ENCODE data around the gene RNF208. TPM values are rescaled to one million over a fixed set of nuclear protein-coding genes. Genes with fewer than 3 reads are reported as not detected.

Gene RNF208
- polyA plus RNA-seq, 1 donor (not counting 4 experiments of a cell fraction or from before 2014, with no cell fraction given) = not detected

- Histone ChIP-seq H3K27ac (ENCODE audit: control insufficient read depth, insufficient read depth, low read length) (no peak overlapping the region), H3K79me2 (ENCODE audit: control insufficient read depth, insufficient read depth, low read length) (peaks cover 11% of the 10 kb centered on the region), H3K4me3 (ENCODE audit: control insufficient read depth in 2 of 3, extremely low read depth in 1 of 3, insufficient read depth in 2 of 3, low read depth in 1 of 3, low read length in 3 of 3) (no peak overlapping the region), H3K9me1 (ENCODE audit: control insufficient read depth, extremely low read depth, insufficient read depth, low read length) (peaks cover 3% of the 10 kb centered on the region), H3K9ac (ENCODE audit: control insufficient read depth, extremely low read depth, insufficient read depth, low read length) (no peak overlapping the region), H2AFZ (ENCODE audit: control insufficient read depth, low read length) (no peak overlapping the region), H3K9me3 (ENCODE audit: control insufficient read depth, low read depth, low read length) (no peaks in the 10 kb centered on the region), H3K36me3 (ENCODE audit: control insufficient read depth in 2 of 2, extremely low read depth in 1 of 2, insufficient read depth in 2 of 2, low read length in 2 of 2) (peaks cover 3 to 12% of the 10 kb centered on the region in 2 experiments), H4K20me1 (ENCODE audit: control insufficient read depth, extremely low read depth, insufficient read depth, low read length) (peaks cover 15% of the 10 kb centered on the region), H3K27me3 (ENCODE audit: control insufficient read depth, extremely low read depth, insufficient read depth, low read length) (no peaks in the 10 kb centered on the region), H3K4me1 (ENCODE audit: control insufficient read depth, extremely low read depth, insufficient read depth, low read length) (peaks cover 25% of the 10 kb centered on the region), H3K4me2 (ENCODE audit: control insufficient read depth, extremely low read depth, insufficient read depth, low read depth, low read length) (no peak overlapping the region)
- TF ChIP-seq EZH2 (IDR thresholded peaks at IDR 0.05; ENCODE audit: low read length) (no peak), CTCF (optimal IDR thresholded peaks at IDR 0.05 in 1 of 3, IDR thresholded peaks at IDR 0.05 in 1 of 3, conservative IDR thresholded peaks at IDR 0.05 in 1 of 3; ENCODE audit: extremely low read depth in 1 of 3, insufficient read depth in 2 of 3, low read length in 3 of 3) (no peak)
- dilution Hi-C loops (cut with MboI; ENCODE audit: extremely low pct_ligation_motif_present, low sequenced_read_pairs) = no loop called here
- FAIRE-seq = no peak
- DNase-seq (ENCODE audit: low read depth, low spot score) = no peak
These were observed 25.8 kb upstream of the RNF208 start for GRCh38 chr9:137247916-137248175.

DNA sequence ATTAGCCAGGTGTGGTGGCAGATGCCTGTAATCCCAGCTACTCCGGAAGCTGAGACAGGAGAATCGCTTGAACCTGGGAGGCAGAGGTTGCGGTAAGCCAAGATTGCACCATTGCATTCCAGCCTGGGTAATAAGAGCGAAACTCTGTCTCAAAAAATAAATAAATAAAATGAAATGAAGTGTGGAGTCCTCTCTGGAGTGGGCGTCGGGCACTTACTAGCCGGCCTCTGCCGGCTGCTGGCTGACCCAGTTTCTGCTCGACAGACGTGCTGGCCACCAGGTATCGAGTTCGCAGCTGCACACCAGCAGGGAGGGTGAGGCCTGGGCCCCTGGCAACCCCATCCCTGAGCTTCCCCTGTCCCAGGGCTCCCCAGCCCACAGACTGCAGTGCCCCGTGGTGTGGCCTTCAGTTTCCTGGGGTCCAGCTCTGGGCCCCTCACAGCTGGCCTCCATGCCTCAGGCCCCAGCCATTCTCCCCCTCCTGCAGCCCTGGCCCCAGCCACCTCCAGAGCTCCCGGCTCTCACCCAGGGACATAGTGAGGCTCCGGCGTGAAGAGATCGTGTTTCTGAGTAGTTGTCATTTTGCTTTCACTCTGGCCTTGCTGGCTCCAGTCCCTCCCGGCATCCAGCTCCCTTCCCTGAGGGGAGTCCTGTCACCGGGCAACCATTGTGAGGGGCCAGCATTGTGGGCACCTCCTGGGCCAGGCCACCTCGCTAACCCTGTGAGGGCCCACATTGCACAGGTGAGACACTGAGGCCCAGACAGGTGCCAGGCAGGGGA, 25.3 kb upstream of the RNF208 start:
- Histone ChIP-seq H3K27ac (ENCODE audit: control insufficient read depth, insufficient read depth, low read length) (no peak overlapping the region), H3K9ac (ENCODE audit: control insufficient read depth, extremely low read depth, insufficient read depth, low read length) (no peak overlapping the region), H3K4me3 (ENCODE audit: control insufficient read depth in 2 of 3, extremely low read depth in 1 of 3, insufficient read depth in 2 of 3, low read depth in 1 of 3, low read length in 3 of 3) (no peak overlapping the region), H3K36me3 (ENCODE audit: control insufficient read depth in 2 of 2, extremely low read depth in 1 of 2, insufficient read depth in 2 of 2, low read length in 2 of 2) (peaks cover 7 to 14% of the 10 kb centered on the region in 2 experiments), H3K4me2 (ENCODE audit: control insufficient read depth, extremely low read depth, insufficient read depth, low read depth, low read length) (no peak overlapping the region), H3K79me2 (ENCODE audit: control insufficient read depth, insufficient read depth, low read length) (peaks cover 16% of the 10 kb centered on the region), H3K27me3 (ENCODE audit: control insufficient read depth, extremely low read depth, insufficient read depth, low read length) (no peaks in the 10 kb centered on the region), H2AFZ (ENCODE audit: control insufficient read depth, low read length) (no peak overlapping the region), H4K20me1 (ENCODE audit: control insufficient read depth, extremely low read depth, insufficient read depth, low read length) (peaks cover 20% of the 10 kb centered on the region), H3K4me1 (ENCODE audit: control insufficient read depth, extremely low read depth, insufficient read depth, low read length) (peaks cover 30% of the 10 kb centered on the region), H3K9me1 (ENCODE audit: control insufficient read depth, extremely low read depth, insufficient read depth, low read length) (peaks cover 3% of the 10 kb centered on the region), H3K9me3 (ENCODE audit: control insufficient read depth, low read depth, low read length) (no peaks in the 10 kb centered on the region)
- TF ChIP-seq EZH2 (IDR thresholded peaks at IDR 0.05; ENCODE audit: low read length) (no peak), CTCF (optimal IDR thresholded peaks at IDR 0.05 in 1 of 3, IDR thresholded peaks at IDR 0.05 in 1 of 3, conservative IDR thresholded peaks at IDR 0.05 in 1 of 3; ENCODE audit: extremely low read depth in 1 of 3, insufficient read depth in 2 of 3, low read length in 3 of 3) (no peak)
- FAIRE-seq (no peak), DNase-seq (ENCODE audit: low read depth, low spot score) (no peak)
- dilution Hi-C loops (cut with MboI; ENCODE audit: extremely low pct_ligation_motif_present, low sequenced_read_pairs) = no loop called here
